ENCODE data around the gene DMBX1.
A peak's percentile ranks its signal among the peaks of the same experiment; 100 is the strongest.

DMBX1 gene

GRCh38 chr1:46489638-46490405, at the start of gene DMBX1:
TSS of gene DMBX1 (plus strand) at chr1:46489836. CDS start at chr1:46507011, 17,175 bp downstream.
- peak within 1 kb of the TSS; percentile 47 for H3K4me3 ChIP-seq (ENCODE audit: low read length)
- DNase-seq (ENCODE audit: low read depth): no peak
- TF ChIP-seq CTCF (conservative IDR thresholded peaks at IDR 0.05; ENCODE audit: low read depth, low read length): no peak

GRCh38 chr1:46440478-46440877, 49.2 kb upstream of the DMBX1 start:
- no peak for DNase-seq (ENCODE audit: low read depth)
- TF ChIP-seq CTCF (conservative IDR thresholded peaks at IDR 0.05; ENCODE audit: low read depth, low read length): no peak
- H3K4me3 ChIP-seq (ENCODE audit: low read length): no peak overlapping the region

- no peak for DNase-seq (ENCODE audit: low read depth)
- peak; percentile 92 for TF ChIP-seq CTCF (conservative IDR thresholded peaks at IDR 0.05; ENCODE audit: low read depth, low read length)
- H3K4me3 ChIP-seq (ENCODE audit: low read length): peak overlapping the region; percentile 42
These were observed 47.1 kb upstream of the DMBX1 start for GRCh38 chr1:46442317-46443161.

GRCh38 chr1:46444466-46444865, 45.2 kb upstream of the DMBX1 start:
- DNase-seq (ENCODE audit: low read depth): no peak
- TF ChIP-seq CTCF (conservative IDR thresholded peaks at IDR 0.05; ENCODE audit: low read depth, low read length): no peak
- no peak overlapping the region for H3K4me3 ChIP-seq (ENCODE audit: low read length)

- H3K4me3 ChIP-seq (ENCODE audit: low read length): no peak overlapping the region
- peak; percentile 26 for TF ChIP-seq CTCF (conservative IDR thresholded peaks at IDR 0.05; ENCODE audit: low read depth, low read length)
- no peak for DNase-seq (ENCODE audit: low read depth)
These were observed 43.8 kb upstream of the DMBX1 start for GRCh38 chr1:46445773-46446256.

- TF ChIP-seq CTCF (conservative IDR thresholded peaks at IDR 0.05; ENCODE audit: low read depth, low read length): peak; percentile 97
- H3K4me3 ChIP-seq (ENCODE audit: low read length): no peak overlapping the region
- peak; percentile 20 for DNase-seq (ENCODE audit: low read depth)
These were observed 42.8 kb upstream of the DMBX1 start for GRCh38 chr1:46446646-46447498.

Measured in retinal pigment epithelial cell (primary cell).